ENCODE measurements around the gene PELI1.

GRCh38 chr2:64067326-64067725, 76.9 kb downstream of the PELI1 start:
- TF ChIP-seq EZH2 (IDR thresholded peaks at IDR 0.05) (no peak), CTCF (IDR thresholded peaks at IDR 0.05) (no peak)

Measured in neural progenitor cell (in vitro differentiated cells).